K562 (cell line): Measurements from ENCODE around the gene KLHL22. TPM values are rescaled to one million over a fixed set of nuclear protein-coding genes. Genes with fewer than 3 reads are reported as not detected.

ENCODE experiments used
- ATAC-seq: fragments of 200-7000 bp; cut with Tn5 transposase; 3 replicates; pipeline ENCODE4 v1.9.1; 2020; ENCODE audit warnings: moderate library complexity
- BruUV-seq: library from RNA; stranded (reverse); fragments of 400-500 nt; replicated peaks from 2 replicates; lab custom pipeline; 2021; lab: Mats Ljungman, UMichigan
- CTCF ChIA-PET: fragments of 300-600 bp; formaldehyde crosslinking; extraction: SDS; loops from one replicate; lab custom pipeline; 2021; ENCODE audit warnings: low intra/inter-chr PET ratio; lab: Yijun Ruan, JAX
- POLR2A ChIA-PET: fragments of 300-600, 350-650 bp; sonication (Branson Sonifier 250); formaldehyde crosslinking; extraction: SDS; loops from one replicate; lab custom pipeline; 2021; ENCODE audit warnings: antibody characterized with exemption, inconsistent platforms; lab: Yijun Ruan, JAX
- DNase-seq, 4 experiments: peaks; one replicate each; pipeline versions ENCODE4 v3.0.0 to v3.0.0-alpha.2; 2011 to 2018; ENCODE audit warnings: low spot score in 3 of 4, mixed read lengths in 3 of 4; ENCODE audit errors: extremely low read depth in 1 of 4
- FAIRE-seq: peaks from 2 replicates; lab custom pipeline; 2011; peaks lifted over from hg19 to GRCh38; lab: Jason Lieb, UNC
- H2AFZ ChIP-seq: 2 replicates; pipeline ENCODE4 v1.6.0; 2011; ENCODE audit warnings: low read depth, low read length, control low read depth, inconsistent platforms
- H3K27ac ChIP-seq: fragments of 200-600 bp; 3 replicates; pipeline ENCODE4 v1.8.0; 2011; ENCODE audit warnings: low read depth, mild to moderate bottlenecking, control low read depth, inconsistent platforms, low read length, moderate library complexity, mixed read lengths; ENCODE audit errors: extremely low read depth
- H3K27me3 ChIP-seq, 2 experiments: fragments of 300-600 bp in 1 of 2; 2 replicates in 1 of 2; 3 replicates in 1 of 2; pipeline versions ENCODE4 v1.6.0 to v1.8.0; 2011; ENCODE audit warnings: inconsistent platforms in 2 of 2, low read length in 2 of 2, mild to moderate bottlenecking in 1 of 2, mixed read lengths in 1 of 2, moderate library complexity in 1 of 2; ENCODE audit not compliant: control insufficient read depth in 2 of 2, insufficient read depth in 2 of 2
- H3K36me3 ChIP-seq: fragments of 300-600 bp; 3 replicates; pipeline ENCODE4 v1.8.0; 2011; ENCODE audit warnings: mild to moderate bottlenecking, low read length, inconsistent platforms; ENCODE audit not compliant: control insufficient read depth, insufficient read depth
- H3K4me1 ChIP-seq, 2 experiments: fragments of 200-600 bp in 1 of 2; replicated peaks in 1 of 2; 2 replicates in 1 of 2; 3 replicates in 1 of 2; pipeline versions ENCODE4 v1.5.1 to v1.8.0; 2011; ENCODE audit warnings: inconsistent platforms in 2 of 2, low read length in 2 of 2, mild to moderate bottlenecking in 1 of 2, mixed read lengths in 1 of 2, moderate library complexity in 1 of 2; ENCODE audit not compliant: control insufficient read depth in 2 of 2, insufficient read depth in 2 of 2
- H3K4me2 ChIP-seq: 2 replicates; pipeline ENCODE4 v1.6.1; 2011; ENCODE audit warnings: low read length, control low read depth, inconsistent platforms, mixed read lengths; ENCODE audit not compliant: insufficient read depth
- H3K4me3 ChIP-seq: fragments of 200-600 bp; sonication (generic), shearing (Covaris generic); 2 replicates; pipeline ENCODE4 v1.5.1; 2016; ENCODE audit warnings: control low read depth, inconsistent platforms
- H3K79me2 ChIP-seq: fragments of 200-600 bp; 3 replicates; pipeline ENCODE4 v1.8.0; 2011; ENCODE audit warnings: low read length, inconsistent platforms; ENCODE audit not compliant: control insufficient read depth, insufficient read depth
- H3K9ac ChIP-seq, 2 experiments: 2 replicates each; pipeline versions ENCODE4 v1.6.0 to v1.6.1; 2011; ENCODE audit warnings: low read depth in 2 of 2, low read length in 2 of 2, control low read depth in 1 of 2, inconsistent platforms in 1 of 2, mild to moderate bottlenecking in 1 of 2, mixed read lengths in 1 of 2; ENCODE audit not compliant: insufficient read depth in 1 of 2
- H3K9me1 ChIP-seq: one replicate; pipeline ENCODE4 v1.6.0; 2011; ENCODE audit warnings: inconsistent platforms, mild to moderate bottlenecking, low read length, moderate library complexity; ENCODE audit not compliant: control insufficient read depth, insufficient read depth
- H3K9me3 ChIP-seq: replicated peaks from 2 replicates; pipeline ENCODE4 v1.5.1; 2011; ENCODE audit warnings: low read depth, low read length, inconsistent platforms; ENCODE audit not compliant: control insufficient read depth, insufficient read depth
- H4K20me1 ChIP-seq: replicated peaks from 2 replicates; pipeline ENCODE4 v1.6.1; 2011; ENCODE audit warnings: low read length, inconsistent platforms, mixed read lengths; ENCODE audit not compliant: control insufficient read depth, insufficient read depth
- HEY1 ChIP-seq: fragments of 250-450 bp; sonication (Bioruptor Pico); IDR thresholded peaks from 2 replicates; pipeline ENCODE4 v1.5.0; 2020; ENCODE audit warnings: mild to moderate bottlenecking, moderate library complexity, borderline replicate concordance
- HMG20A ChIP-seq: fragments of 450-650 bp; formaldehyde crosslinking; conservative IDR thresholded peaks from 2 replicates; pipeline ENCODE4 v1.4.0; 2020; ENCODE audit warnings: mild to moderate bottlenecking, mixed read lengths
- L3MBTL2 ChIP-seq: fragments of 450-650 bp; IDR thresholded peaks from 2 replicates; pipeline ENCODE4 v1.6.1; 2016; ENCODE audit warnings: mild to moderate bottlenecking, moderate library complexity
- ZNF253 ChIP-seq: fragments of 250-450 bp; sonication (Bioruptor Pico); conservative IDR thresholded peaks from 2 replicates; pipeline ENCODE4 v1.6.1; 2021; ENCODE audit warnings: mild to moderate bottlenecking
- ZNF263 ChIP-seq: sonication (generic); formaldehyde crosslinking; IDR thresholded peaks from 2 replicates; pipeline ENCODE4 v1.8.0; 2022; ENCODE audit warnings: mild to moderate bottlenecking, missing genetic modification reagents, borderline replicate concordance
- WGBS: fragments of 100-300 bp; shearing (Covaris generic); methylation state at CpG from one replicate; pipeline ENCODE4 v1.1.6; 2016; ENCODE audit warnings: low coverage, mixed read lengths; ENCODE audit not compliant: insufficient coverage; ENCODE audit errors: missing lambda C conversion rate; 5-methylcytosine and 5-hydroxymethylcytosine counted together
- in situ Hi-C: fragments of 300-500 bp; cut with MboI; formaldehyde crosslinking; loops from 4 replicates; pipeline ENCODE4 v1.15.0; 2018; ENCODE audit warnings: inconsistent platforms, mixed read lengths
- intact Hi-C: fragments of 100-400 bp; cut with micrococcal nuclease; formaldehyde crosslinking; loops from 2 replicates; pipeline ENCODE4 v1.14.2; 2022
- polyA plus RNA-seq, 8 experiments: library from polyadenylated mRNA; depleted of rRNA in 4 of 8; stranded (reverse) in 5 of 8; unstranded in 3 of 8; fragments of >200 nt; fragmentation: Nextera tagmentation in 2 of 8; fragmentation: Illumina TruSeq in 1 of 8; extraction: Ambion mirVana in 2 of 8; extraction: Trizol in 1 of 8; gene quantifications; 2 replicates each; pipeline versions ENCODE4 v1.2.1 to v1.2.3, GENCODE V29; 2011 to 2014; ENCODE audit warnings: inconsistent platforms in 1 of 8, missing spikeins in 1 of 8
- total RNA-seq, 7 experiments: library from RNA; depleted of rRNA in 6 of 7; stranded (reverse); fragments of >200 nt in 6 of 7; fragmentation: Illumina TruSeq in 2 of 7; extraction: Trizol in 2 of 7; gene quantifications; 2 replicates each; pipeline versions ENCODE4 v1.2.1 to v1.2.3, GENCODE V29; 2011 to 2021; ENCODE audit warnings: low replicate concordance in 1 of 7
- TF ChIP-seq, protein P1 (sequence below), 2 experiments: fragments of 450-650 bp in 1 of 2; sonication (generic) in 1 of 2; formaldehyde crosslinking in 1 of 2; IDR thresholded peaks in 1 of 2; conservative IDR thresholded peaks in 1 of 2; 2 replicates each; pipeline versions ENCODE4 v1.6.1 to v1.8.1; 2016 to 2023; ENCODE audit warnings: mild to moderate bottlenecking in 2 of 2, moderate library complexity in 2 of 2, inconsistent platforms in 1 of 2, missing genetic modification reagents in 1 of 2
- TF ChIP-seq, protein P2 (sequence below): fragments of 450-650 bp; IDR thresholded peaks from 2 replicates; pipeline ENCODE4 v1.6.1; 2016; ENCODE audit warnings: mild to moderate bottlenecking, moderate library complexity
- TF ChIP-seq, protein P3 (sequence below): sonication (generic); formaldehyde crosslinking; IDR thresholded peaks from 2 replicates; pipeline ENCODE4 v1.8.0; 2022; ENCODE audit warnings: mild to moderate bottlenecking, missing genetic modification reagents

Gene KLHL22
- total and polyA plus RNA-seq, 9 of the 15 experiments (the other 6 are each of a cell fraction or from before 2014, with no cell fraction given), result 1.3 to 25.6 (median 15.2) TPM

DNA sequence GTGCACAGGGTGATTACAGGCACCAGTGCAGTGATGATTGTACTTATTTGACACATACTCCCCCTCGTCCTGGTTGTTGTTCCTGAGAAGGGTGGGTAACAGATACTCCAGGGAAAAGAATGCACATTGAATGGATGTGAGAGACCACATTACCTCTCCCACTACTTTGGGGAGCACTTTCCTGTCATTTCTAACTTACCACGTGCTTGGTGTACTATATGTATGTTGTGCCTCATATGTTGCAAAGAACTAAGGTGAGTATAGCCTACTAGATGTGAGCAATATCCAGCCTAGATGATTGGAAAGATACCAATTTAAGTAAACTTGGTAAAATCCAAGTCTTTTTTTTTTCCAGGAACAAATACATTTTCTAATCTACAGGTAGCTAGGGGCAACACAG is 43.7 kb downstream of the KLHL22 start:
- H3K9me1 ChIP-seq, result no peaks in the 10 kb centered on the region
- peaks cover 26 to 35% of the 10 kb centered on the region in 2 experiments; a peak in 4 of 5 replicates for H3K27me3 ChIP-seq
- H3K36me3 ChIP-seq, result no peaks in the 10 kb centered on the region
- CTCF ChIA-PET, result interaction anchor here (6.9 kb wide), 1 partner anchor 33 kb away, joined by 195 read pairs; no protein-coding TSS in a partner anchor
- ATAC-seq, result no peak
- H4K20me1 ChIP-seq, result peaks cover 12% of the 10 kb centered on the region; the same call in 1 of the 2 replicates
- no peaks in the 10 kb centered on the region for H3K9me3 ChIP-seq
- H3K27ac ChIP-seq, result no peak overlapping the region
- H3K4me2 ChIP-seq, result no peak overlapping the region
- no TSS peak for BruUV-seq
- H2AFZ ChIP-seq, result no peak overlapping the region
- H3K79me2 ChIP-seq, result no peaks in the 10 kb centered on the region
- no peak overlapping the region for H3K9ac ChIP-seq
- peaks cover 0 to 3% of the 10 kb centered on the region in 2 experiments; a peak in 2 of 5 replicates for H3K4me1 ChIP-seq
- POLR2A ChIA-PET, result interaction anchor here (0.5 to 6.8 kb wide), 3 partner anchors 11 to 22 kb away, joined by 3 to 46 read pairs (median 3); no protein-coding TSS in a partner anchor
- 4% methylated on average over 2 of the region's 2 CpGs for WGBS
- in situ Hi-C loops (no loop called here), intact Hi-C loops (no loop called here)
- FAIRE-seq, result no peak
- no peak for DNase-seq
- H3K4me3 ChIP-seq, result no peak overlapping the region
- TF ChIP-seq, protein P1, sequence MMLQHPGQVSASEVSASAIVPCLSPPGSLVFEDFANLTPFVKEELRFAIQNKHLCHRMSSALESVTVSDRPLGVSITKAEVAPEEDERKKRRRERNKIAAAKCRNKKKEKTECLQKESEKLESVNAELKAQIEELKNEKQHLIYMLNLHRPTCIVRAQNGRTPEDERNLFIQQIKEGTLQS (IDR thresholded peaks at IDR 0.05), result no peak
- TF ChIP-seq, protein P1 (CRISPR knock-in tag; conservative IDR thresholded peaks at IDR 0.05), result 0 out of 2 replicates have a peak, but pooled peaks have one; percentile 16
- TF ChIP-seq ZNF253 (CRISPR knock-in tag), result no peak
- TF ChIP-seq, protein P2, sequence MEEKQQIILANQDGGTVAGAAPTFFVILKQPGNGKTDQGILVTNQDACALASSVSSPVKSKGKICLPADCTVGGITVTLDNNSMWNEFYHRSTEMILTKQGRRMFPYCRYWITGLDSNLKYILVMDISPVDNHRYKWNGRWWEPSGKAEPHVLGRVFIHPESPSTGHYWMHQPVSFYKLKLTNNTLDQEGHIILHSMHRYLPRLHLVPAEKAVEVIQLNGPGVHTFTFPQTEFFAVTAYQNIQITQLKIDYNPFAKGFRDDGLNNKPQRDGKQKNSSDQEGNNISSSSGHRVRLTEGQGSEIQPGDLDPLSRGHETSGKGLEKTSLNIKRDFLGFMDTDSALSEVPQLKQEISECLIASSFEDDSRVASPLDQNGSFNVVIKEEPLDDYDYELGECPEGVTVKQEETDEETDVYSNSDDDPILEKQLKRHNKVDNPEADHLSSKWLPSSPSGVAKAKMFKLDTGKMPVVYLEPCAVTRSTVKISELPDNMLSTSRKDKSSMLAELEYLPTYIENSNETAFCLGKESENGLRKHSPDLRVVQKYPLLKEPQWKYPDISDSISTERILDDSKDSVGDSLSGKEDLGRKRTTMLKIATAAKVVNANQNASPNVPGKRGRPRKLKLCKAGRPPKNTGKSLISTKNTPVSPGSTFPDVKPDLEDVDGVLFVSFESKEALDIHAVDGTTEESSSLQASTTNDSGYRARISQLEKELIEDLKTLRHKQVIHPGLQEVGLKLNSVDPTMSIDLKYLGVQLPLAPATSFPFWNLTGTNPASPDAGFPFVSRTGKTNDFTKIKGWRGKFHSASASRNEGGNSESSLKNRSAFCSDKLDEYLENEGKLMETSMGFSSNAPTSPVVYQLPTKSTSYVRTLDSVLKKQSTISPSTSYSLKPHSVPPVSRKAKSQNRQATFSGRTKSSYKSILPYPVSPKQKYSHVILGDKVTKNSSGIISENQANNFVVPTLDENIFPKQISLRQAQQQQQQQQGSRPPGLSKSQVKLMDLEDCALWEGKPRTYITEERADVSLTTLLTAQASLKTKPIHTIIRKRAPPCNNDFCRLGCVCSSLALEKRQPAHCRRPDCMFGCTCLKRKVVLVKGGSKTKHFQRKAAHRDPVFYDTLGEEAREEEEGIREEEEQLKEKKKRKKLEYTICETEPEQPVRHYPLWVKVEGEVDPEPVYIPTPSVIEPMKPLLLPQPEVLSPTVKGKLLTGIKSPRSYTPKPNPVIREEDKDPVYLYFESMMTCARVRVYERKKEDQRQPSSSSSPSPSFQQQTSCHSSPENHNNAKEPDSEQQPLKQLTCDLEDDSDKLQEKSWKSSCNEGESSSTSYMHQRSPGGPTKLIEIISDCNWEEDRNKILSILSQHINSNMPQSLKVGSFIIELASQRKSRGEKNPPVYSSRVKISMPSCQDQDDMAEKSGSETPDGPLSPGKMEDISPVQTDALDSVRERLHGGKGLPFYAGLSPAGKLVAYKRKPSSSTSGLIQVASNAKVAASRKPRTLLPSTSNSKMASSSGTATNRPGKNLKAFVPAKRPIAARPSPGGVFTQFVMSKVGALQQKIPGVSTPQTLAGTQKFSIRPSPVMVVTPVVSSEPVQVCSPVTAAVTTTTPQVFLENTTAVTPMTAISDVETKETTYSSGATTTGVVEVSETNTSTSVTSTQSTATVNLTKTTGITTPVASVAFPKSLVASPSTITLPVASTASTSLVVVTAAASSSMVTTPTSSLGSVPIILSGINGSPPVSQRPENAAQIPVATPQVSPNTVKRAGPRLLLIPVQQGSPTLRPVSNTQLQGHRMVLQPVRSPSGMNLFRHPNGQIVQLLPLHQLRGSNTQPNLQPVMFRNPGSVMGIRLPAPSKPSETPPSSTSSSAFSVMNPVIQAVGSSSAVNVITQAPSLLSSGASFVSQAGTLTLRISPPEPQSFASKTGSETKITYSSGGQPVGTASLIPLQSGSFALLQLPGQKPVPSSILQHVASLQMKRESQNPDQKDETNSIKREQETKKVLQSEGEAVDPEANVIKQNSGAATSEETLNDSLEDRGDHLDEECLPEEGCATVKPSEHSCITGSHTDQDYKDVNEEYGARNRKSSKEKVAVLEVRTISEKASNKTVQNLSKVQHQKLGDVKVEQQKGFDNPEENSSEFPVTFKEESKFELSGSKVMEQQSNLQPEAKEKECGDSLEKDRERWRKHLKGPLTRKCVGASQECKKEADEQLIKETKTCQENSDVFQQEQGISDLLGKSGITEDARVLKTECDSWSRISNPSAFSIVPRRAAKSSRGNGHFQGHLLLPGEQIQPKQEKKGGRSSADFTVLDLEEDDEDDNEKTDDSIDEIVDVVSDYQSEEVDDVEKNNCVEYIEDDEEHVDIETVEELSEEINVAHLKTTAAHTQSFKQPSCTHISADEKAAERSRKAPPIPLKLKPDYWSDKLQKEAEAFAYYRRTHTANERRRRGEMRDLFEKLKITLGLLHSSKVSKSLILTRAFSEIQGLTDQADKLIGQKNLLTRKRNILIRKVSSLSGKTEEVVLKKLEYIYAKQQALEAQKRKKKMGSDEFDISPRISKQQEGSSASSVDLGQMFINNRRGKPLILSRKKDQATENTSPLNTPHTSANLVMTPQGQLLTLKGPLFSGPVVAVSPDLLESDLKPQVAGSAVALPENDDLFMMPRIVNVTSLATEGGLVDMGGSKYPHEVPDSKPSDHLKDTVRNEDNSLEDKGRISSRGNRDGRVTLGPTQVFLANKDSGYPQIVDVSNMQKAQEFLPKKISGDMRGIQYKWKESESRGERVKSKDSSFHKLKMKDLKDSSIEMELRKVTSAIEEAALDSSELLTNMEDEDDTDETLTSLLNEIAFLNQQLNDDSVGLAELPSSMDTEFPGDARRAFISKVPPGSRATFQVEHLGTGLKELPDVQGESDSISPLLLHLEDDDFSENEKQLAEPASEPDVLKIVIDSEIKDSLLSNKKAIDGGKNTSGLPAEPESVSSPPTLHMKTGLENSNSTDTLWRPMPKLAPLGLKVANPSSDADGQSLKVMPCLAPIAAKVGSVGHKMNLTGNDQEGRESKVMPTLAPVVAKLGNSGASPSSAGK, result peak; percentile 61
- TF ChIP-seq HMG20A (CRISPR knock-in tag), result no peak
- 0 out of 2 replicates have a peak, but pooled peaks have one; percentile 32 for TF ChIP-seq L3MBTL2
- TF ChIP-seq ZNF263 (CRISPR knock-in tag), result peak; percentile 42
- TF ChIP-seq, protein P3, sequence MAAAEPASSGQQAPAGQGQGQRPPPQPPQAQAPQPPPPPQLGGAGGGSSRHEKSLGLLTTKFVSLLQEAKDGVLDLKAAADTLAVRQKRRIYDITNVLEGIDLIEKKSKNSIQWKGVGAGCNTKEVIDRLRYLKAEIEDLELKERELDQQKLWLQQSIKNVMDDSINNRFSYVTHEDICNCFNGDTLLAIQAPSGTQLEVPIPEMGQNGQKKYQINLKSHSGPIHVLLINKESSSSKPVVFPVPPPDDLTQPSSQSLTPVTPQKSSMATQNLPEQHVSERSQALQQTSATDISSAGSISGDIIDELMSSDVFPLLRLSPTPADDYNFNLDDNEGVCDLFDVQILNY (CRISPR knock-in tag), result no peak
- TF ChIP-seq HEY1 (CRISPR knock-in tag), result no peak
